CD4-positive, alpha-beta T cell treated with Interleukin-6 at 100 ng/mL for 8 hours (primary cell): ENCODE results near the gene CPNE1.

Source experiments
- DNase-seq: peaks from one replicate; pipeline ENCODE4 v3.0.0-alpha.2; 2020; ENCODE audit warnings: mixed read lengths, low spot score

The CPNE1 gene

DNA sequence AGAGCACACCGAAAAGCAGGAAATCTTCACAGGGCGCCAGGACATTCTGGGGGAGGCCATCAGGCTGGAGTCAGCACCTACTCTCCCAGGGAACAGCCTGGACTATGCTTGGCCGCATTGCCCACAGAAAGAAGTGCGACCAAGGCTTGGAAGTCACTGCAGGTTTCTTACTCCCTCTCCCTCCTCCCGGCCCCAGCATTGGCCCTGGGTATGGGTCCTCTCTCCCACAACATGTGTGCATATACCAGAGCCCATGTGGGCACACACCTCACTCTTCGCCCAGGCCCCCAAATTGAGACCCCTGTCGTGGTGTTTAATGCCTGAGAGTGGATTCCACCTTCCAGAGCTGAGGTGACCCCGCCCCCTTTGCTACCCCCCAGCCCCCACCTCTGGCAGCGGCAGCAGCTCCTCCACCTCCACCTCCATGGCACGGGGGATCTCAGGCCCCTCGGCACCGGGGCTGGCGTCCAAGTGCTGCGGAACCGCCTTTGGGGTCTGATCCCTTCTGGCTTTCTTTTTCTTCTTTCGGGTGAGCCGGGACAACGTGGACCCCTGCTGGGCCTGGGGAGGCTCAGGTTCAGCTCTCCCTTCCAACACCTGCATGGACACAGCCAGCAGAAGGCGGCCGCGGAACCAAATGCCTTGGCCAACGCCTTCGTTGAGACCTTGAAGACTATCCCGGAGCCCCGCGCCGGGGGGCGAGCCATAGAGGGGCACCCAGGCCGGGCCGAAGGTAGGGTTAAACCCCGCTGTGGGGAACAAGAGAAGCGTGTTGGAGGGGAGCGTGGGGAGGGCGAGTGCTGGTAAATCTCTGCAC lies 64.3 kb downstream of the CPNE1 start:
- DNase-seq, result no peak

DNA sequence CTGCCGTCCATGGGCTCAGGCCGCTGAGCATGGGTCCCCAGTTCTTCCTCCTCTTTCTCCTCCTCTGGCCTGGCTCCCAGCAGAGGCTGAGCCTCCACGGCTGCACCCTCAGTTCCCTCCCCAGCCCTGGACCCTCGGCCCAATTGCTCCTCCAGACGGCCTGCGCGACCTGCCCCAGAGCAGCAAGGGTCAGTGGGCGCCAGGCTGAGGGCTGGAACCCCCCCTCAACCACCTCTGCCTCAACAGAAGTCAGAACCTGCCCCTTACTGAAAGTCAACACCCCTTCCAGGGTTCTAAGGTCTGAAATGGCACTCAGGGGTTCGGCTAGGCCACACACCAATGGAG lies 65.0 kb downstream of the CPNE1 start:
- no peak for DNase-seq

DNA sequence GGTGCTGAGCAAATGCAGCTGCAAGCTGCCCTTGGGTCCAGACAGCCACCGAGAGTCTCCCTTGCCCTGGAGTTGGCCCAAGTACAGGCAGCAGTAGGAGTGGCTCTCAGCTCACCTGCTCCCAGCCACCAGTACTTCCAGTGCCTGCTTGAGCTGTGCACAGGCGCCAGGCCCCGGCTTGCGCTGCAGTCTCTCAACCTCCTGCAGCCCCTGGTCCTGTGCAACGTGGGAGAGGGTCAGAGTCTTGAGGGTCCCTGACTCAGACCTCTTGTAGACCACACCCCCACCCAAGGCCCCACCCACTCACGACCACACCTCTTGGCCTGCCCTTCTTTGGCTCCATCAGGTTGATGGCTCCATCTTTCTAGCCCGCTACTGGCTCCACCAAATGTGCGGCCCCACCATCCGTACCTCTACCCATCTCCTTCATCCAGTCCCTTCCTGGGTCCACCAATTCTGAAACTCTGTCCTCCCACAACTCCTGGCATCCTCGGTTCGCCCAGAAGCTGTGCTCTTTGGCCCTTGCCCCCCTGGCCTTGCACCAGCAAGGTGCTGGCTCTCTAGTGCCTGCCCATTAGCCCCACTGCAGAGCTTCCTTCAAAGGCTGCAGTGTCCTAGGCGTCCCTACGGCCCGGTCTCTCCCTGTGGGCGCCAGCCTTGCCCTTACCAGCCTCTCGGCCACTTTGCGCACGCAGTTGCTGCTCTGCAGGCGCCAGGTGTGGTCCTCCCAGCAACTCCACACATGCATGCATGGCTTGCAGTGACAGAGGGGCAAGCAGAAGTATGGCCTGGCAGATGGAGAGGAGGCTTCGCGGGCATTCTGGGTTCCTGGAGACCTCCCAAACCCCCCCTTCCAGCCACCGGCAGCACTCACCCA lies 65.6 kb downstream of the CPNE1 start:
- no peak for DNase-seq

DNA sequence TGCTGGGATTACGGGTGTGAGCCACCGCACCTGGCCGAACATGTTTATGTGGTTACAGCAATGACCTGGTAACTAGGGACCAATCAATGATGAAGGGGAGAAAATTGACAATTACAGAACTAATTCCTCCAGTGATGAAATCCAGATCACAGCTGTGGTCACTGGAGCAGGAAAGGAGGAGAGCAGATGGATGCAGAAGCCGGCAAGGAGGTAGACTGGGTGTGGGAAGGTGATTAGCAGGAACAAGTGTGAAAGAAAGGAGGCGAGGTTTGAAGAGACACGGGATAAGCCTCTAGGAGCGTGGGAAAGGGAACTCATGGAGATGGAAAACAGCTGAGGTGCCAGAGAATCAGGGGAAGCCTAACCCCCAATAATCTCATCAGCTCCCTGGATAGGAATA lies 66.2 kb downstream of the CPNE1 start:
- no peak for DNase-seq

DNA sequence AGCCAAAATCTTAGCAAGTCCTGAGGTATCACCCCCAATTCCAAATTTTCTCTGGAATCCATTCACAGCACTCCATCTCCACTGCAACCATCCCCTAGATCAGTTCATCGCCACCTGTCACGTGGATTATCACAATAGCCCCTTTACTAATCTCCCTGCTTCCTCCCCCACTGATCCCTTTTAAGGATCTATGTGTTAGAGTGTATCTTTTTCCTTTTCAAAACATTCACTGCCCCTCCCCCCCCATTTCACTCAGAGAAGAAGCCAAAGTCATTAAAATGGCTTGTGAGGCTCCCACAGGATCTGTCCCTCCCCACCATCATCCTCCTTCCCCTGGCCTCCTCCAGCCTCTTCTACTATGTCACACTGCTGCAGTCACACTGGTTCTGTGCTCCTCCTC lies 67.5 kb downstream of the CPNE1 start:
- DNase-seq, result no peak

DNA sequence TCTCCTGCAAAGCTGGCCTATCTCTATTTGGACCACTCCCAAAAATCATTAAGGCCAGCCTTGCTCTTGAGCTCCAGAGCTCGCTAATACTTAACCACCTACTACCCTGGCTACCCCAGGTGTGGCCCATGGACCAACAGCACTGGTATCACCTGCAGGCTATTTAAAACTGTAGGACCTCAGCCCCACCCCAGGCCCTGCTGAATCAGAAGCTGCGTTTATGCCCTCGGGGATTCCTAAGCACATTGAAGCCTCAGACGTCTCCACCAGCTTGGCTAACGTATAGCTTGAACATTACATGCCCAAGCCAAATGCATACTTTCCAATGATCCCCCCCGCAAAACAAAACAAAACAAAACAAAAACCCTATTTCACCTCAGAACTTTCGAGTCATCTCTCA lies 68.8 kb downstream of the CPNE1 start:
- DNase-seq, result no peak

DNA sequence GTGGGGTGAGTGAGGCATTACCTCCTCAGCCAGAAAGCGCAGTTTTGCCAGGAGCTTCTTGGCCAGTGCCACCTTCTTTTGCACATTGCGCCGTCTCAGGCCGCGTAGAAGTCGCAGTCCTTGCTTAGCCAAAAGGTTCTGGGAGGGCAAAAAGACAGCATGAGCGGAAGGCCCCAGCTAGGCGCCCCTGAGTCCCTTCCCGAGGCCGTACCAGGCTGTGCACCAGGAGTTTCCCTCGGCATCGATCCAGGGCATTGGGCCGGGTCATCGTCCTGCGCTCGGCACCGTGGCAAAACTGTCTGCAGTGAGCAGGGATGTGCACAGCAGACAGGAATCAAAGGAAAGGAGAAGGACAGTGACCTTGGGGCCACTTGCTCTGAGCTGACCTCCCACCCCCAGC lies 69.2 kb downstream of the CPNE1 start:
- no peak for DNase-seq

DNA sequence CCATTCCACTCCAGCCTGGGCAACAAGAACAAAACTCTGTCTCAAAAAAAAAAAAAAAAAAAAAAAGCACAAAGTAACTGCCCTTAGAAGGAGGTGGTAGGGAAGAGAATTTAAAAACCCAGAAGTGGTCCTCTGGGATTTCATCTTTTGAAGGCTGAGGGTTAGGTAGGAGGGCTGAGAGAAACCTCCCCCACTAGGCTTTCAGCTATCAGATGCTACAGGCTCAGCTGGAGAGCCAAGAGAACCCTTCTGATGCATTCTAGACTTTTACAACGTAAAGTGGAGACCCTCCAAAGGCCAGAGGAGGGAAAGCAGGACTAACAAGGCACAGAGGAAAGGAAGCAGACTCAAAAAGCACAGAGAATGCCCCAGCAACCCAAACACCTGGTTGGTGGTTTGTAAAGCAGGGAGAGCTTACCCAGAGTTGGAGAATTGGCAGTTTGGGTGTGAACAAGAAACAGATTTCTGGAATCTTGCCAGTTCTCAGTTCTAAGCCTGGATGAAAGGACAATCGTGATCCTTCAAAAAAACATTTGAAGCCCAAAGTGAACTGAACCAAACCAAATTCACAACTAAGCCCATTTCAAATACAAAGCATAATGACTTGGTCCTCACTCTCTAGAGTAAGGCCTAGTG lies 72.2 kb downstream of the CPNE1 start:
- DNase-seq, result no peak

DNA sequence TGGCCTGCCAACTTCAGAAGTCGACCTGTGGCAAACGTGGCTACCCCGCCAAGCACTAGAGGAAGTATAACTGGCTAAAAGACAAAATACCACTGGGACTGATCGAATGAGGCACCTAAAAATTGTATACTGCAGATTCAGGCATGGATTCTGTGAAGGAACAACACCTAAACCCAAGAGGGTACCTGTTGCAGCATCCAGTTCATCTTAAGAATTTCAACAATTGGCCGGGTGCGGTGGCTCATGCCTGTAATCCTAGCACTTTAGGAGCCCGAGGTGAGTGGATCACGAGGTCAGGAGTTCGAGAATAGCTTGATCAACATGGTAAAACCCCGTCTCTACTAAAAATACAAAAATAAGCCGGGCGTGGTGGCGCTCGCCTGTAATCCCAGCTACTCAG lies 76.3 kb downstream of the CPNE1 start:
- DNase-seq, result no peak

DNA sequence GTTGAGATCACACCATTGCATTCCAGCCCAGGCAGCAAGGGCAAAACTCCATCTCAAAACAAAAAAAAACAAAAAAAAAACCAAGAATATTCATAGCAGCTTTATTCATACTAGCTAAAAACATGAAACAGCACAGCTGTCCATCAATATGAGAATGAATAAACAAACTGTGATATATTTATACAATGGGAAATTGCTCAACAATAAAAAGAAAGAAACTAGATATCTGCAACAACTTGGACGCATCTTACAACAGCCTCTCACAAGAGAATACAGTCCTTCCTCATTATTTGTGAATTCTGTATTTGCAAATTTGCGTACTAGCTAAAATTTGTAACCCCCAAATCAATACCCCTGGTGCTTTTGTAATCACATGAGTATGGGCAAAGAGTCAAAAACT lies 77.3 kb downstream of the CPNE1 start:
- no peak for DNase-seq

DNA sequence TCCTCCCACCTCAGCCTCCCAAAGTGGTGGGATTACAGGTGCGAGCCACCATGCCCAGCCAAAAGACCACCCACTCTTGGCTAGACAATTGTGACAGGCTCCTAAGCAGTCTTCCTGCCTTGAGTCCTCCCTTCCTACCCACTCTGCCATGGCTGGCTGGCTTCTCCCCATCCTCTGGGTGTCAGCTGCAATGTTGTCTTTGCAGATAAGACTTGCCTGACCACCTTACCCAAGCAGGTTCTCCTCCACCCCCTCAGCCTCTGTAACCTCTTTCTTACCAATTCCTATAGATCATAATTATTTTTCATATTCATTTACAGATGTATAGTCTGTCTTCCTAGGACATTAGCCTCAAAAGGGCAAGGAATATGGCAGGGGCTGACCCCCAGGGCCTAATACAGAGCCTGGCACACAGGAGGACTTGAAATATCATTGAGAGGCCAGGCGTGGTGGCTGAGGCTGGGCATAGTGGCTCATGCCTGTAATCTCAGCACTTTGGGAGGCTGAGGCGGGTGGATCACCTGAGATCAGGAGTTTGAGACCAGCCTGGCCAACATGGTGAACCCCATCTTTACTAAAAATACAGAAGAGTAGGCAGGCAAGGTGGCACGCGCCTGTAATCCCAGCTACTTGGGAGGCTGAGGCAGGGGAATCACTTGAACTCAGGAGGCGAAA lies 77.8 kb downstream of the CPNE1 start:
- DNase-seq, result no peak

DNA sequence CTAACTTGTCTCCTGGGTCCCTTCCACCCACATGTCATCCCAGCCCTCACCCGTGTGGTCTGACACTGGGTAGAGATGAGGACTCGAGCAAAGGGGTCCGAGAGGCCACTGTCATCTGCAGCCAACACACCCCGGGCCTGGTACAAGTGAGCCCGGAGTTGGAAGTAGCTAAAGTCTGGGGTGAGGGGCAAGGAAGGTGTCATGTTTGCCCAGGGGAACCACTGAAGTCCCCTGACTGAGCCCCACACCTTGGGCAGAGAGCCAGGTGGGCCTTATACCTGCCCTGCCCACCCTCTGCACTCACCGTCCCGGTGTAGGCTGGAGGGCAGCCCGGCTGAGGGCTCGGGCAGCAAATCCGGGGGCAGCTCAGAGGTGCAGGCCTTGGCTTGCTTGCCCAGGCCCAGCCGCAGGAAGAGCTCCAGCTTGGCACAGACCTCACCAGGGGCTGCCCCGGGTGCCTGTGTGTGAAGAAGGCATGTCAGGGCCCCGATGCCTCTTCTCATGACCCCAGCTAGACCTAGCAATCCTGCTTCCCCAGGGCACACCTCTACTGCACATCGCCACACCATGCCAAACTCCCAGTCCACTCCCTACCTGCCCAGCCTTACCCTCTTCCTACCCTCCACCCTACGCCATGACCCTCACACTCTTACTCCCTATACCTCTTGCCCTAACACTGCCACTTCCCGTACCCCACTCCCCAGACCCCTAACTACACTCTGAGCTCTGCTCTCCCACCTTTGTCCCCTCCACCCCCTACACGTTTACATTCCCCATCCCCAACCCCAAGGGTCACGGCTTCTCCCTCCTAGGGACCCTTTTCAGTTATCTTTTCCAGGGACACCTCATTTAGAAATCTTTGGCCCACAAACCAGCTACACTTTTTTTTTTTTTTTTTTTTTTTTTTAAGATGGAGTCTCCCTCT lies 80.8 kb downstream of the CPNE1 start:
- no peak for DNase-seq

DNA sequence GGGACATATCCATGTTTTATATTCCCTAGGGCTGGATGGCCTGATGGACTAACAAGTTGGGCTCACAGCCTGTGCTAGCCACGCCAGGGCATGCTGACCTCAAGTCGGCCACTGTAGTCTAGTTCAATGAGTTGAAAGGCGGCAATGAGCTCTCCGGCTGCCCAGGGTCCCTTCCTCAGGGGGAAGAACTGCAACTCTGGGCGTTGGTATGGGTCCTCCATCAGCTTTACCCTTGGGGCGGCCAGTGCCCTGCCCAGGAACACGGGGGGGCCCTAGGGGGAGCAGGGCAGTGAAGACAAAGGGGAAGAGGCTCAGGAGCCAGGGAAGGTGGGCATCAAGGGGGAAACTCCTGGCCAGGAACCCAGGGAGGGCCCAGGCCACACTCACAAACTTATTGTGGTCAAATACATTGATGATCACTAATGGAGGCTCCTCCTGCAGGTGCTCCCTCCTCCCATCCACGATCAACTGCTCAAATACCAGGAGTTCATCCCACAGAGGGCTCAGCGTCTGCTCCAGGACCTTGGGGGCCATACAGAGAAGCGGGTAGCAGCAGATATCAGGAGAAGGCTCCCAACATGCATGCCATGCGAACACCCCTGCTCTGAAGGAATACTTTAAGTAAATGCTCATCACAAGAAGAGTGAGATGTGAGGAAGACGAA lies 81.8 kb downstream of the CPNE1 start:
- no peak for DNase-seq

DNA sequence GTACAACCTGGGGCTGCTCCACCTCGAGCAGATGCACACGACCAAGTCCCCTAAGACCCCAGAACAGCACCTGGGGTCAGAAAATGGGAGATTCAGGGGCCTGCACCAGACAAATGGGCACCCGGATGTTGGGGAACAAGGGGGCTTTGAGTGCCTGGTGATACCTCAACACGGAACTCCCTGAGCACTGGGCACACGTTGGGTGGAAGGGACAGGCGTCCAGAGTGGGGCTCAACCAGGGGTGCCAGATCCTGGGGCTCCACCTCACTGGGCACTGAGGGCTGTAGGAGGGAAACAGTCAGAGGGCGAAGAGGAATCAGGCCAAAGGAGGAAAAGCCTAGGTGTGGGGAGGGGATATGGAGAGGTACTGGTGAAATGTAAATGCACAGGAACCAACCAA lies 82.6 kb downstream of the CPNE1 start:
- DNase-seq, result no peak

DNA sequence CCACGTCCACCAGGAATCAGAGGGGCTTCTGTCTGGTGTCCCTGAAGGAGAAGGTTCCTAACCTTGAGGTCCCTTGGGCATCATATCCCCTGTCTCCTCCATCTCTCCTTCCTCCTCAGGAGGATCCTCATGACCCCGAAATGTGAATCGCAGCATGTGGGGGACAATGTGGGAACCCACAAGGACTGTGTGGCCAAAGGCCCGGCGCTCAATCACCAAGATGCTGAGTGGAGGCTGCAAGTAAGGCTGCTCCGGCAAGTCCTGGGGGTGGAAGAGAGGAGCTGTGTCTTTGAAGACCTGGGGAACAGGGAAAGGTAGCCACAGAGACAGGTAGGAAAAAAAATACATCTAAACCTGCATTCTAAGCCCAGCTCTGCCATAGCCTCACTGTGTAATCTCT lies 85.5 kb downstream of the CPNE1 start:
- no peak for DNase-seq

DNA sequence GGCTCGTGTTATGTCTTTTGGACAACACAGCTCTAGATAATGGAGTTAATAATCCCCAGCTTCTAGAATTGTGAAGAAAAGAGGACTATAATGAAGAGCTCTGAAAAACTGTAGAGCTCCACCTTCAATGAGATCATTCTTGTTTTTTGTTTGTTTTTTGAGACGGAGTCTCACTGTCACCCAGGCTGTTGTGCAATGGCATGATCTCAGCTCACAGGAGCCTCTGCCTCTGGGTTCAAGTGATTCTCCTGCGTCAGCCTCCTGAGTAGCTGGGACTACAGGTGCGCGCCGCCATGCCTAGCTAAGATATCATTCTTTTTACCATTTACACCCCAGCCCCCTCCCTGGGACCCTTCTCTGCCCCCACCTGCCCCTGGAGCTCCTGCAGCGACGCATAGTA lies 86.2 kb downstream of the CPNE1 start:
- no peak for DNase-seq

DNA sequence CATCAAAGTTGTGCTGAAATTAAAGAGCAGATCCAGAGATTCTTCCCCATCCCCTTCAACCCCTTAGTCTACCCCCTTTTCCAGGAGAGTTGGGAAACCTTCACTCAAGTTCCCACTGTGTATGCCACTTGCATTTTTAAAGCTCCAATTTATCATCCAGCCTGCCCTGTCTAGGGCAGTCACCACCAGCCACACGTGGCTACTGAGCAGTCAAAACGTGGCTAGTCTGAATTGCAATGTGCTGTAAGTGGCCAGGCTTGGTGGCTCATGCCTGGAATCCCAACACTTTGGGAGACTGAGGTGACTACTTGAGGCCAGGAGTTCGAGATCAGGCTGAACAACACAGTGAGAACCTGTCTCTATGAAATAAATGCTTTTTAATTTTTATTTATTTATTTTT lies 87.9 kb downstream of the CPNE1 start:
- DNase-seq, result no peak
